ENCODE measurements around the gene PDE3A. TPM values are rescaled to one million over a fixed set of nuclear protein-coding genes. Genes with fewer than 3 reads are reported as not detected.

Gene PDE3A
- total and polyA plus RNA-seq, 2 of the 4 experiments (the other 2 are of a cell fraction) = 0.09 to 0.18 TPM

DNA sequence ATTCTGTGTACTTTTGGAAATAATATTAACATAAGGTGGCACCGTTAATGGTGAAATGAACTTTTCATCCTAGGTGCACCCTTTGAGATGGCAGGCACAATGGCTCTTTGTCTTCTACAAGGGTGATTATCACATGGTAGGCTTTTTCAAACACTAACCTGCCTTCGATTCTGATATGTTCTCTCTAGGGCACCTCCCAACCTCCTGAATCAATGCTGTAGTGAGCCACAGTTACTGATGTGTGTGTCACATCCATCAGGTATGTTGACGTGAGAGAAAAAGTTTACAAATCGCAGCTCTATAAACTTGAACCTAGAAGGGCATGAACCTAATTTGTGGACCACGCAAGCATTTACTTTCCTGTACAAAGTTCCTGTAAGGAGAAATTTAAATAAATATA, 25.4 kb downstream of the PDE3A start:
- H2BK20ac ChIP-seq (ENCODE audit: low read depth, low read length) = no peak overlapping the region
- H3K14ac ChIP-seq (replicated peaks; ENCODE audit: low read depth, low read length) = no peak overlapping the region
- no peak overlapping the region for H2AK5ac ChIP-seq (ENCODE audit: low read depth, low read length)
- no peak overlapping the region for H2BK5ac ChIP-seq (ENCODE audit: low read depth, low read length, poor library complexity, severe bottlenecking)
- 0 out of 2 replicates have a peak, but pooled peaks cover 2% of the 10 kb centered on the region for H3K36me3 ChIP-seq (ENCODE audit: control insufficient read depth, insufficient read depth, low read length)
- ChIA-PET POLR2A (ENCODE audit: unreplicated experiment) (no interaction called here), CTCF (no interaction called here)
- H4K8ac ChIP-seq (ENCODE audit: low read depth in 2 of 2, low read length in 2 of 2) = no peak overlapping the region
- no peak overlapping the region for H2AK9ac ChIP-seq (replicated peaks; ENCODE audit: low read depth, low read length, poor library complexity)
- H2BK15ac ChIP-seq (ENCODE audit: low read depth, low read length) = no peak overlapping the region
- H4K5ac ChIP-seq (ENCODE audit: low read depth, low read length) = no peak overlapping the region
- dilution Hi-C loops (cut with HindIII; ENCODE audit: low sequenced_read_pairs, unreplicated experiment) = no loop called here
- no peak overlapping the region for H3K23ac ChIP-seq (ENCODE audit: low read depth, low read length)
- no peaks in the 10 kb centered on the region for H4K20me1 ChIP-seq (ENCODE audit: insufficient read depth, low read length)
- TF ChIP-seq MAFK (IDR thresholded peaks at IDR 0.05; ENCODE audit: low read depth, low read length) (no peak), POLR2A (IDR thresholded peaks at IDR 0.05; ENCODE audit: low read depth, low read length) (no peak), MXI1 (IDR thresholded peaks at IDR 0.05; ENCODE audit: borderline replicate concordance, low read depth, low read length) (no peak), SMC3 (IDR thresholded peaks at IDR 0.05; ENCODE audit: low read depth, low read length) (no peak), RFX5 (IDR thresholded peaks at IDR 0.05; ENCODE audit: low read depth, low read length) (no peak), FOS (IDR thresholded peaks at IDR 0.05; ENCODE audit: low read depth, low read length) (no peak), CHD1 (IDR thresholded peaks at IDR 0.05; ENCODE audit: low read depth, low read length) (no peak), CEBPB (IDR thresholded peaks at IDR 0.05; ENCODE audit: low read depth, low read length) (no peak), NFE2L2 (IDR thresholded peaks at IDR 0.05; ENCODE audit: low read depth, low read length) (no peak), RCOR1 (IDR thresholded peaks at IDR 0.05; ENCODE audit: insufficient replicate concordance, low read length) (no peak), RAD21 (IDR thresholded peaks at IDR 0.05; ENCODE audit: low read length) (no peak), CTCF (conservative IDR thresholded peaks at IDR 0.05; ENCODE audit: low read depth, low read length) (no peak), MAZ (IDR thresholded peaks at IDR 0.05; ENCODE audit: borderline replicate concordance, low read depth, low read length) (no peak)
- TF ChIP-seq, protein P1, sequence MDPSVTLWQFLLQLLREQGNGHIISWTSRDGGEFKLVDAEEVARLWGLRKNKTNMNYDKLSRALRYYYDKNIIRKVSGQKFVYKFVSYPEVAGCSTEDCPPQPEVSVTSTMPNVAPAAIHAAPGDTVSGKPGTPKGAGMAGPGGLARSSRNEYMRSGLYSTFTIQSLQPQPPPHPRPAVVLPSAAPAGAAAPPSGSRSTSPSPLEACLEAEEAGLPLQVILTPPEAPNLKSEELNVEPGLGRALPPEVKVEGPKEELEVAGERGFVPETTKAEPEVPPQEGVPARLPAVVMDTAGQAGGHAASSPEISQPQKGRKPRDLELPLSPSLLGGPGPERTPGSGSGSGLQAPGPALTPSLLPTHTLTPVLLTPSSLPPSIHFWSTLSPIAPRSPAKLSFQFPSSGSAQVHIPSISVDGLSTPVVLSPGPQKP (IDR thresholded peaks at IDR 0.05; ENCODE audit: borderline replicate concordance, low read depth, low read length) = no peak
- TF ChIP-seq, protein P2, sequence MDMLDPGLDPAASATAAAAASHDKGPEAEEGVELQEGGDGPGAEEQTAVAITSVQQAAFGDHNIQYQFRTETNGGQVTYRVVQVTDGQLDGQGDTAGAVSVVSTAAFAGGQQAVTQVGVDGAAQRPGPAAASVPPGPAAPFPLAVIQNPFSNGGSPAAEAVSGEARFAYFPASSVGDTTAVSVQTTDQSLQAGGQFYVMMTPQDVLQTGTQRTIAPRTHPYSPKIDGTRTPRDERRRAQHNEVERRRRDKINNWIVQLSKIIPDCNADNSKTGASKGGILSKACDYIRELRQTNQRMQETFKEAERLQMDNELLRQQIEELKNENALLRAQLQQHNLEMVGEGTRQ (IDR thresholded peaks at IDR 0.05; ENCODE audit: low read depth, low read length) = no peak
- H3K4ac ChIP-seq (ENCODE audit: low read depth, low read length) = no peak overlapping the region
- H3K79me1 ChIP-seq (ENCODE audit: low read depth in 1 of 2, low read length in 2 of 2) = no peaks in the 10 kb centered on the region; a peak in 1 of 4 replicates
- no peak overlapping the region for H3K56ac ChIP-seq (ENCODE audit: extremely low read depth, insufficient read depth, low read length)
- H3K27ac ChIP-seq (ENCODE audit: insufficient read depth, low read length) = no peak overlapping the region
- H3K9me1 ChIP-seq (ENCODE audit: insufficient read depth, low read length) = no peaks in the 10 kb centered on the region; the same call in 1 of the 2 replicates
- no peak overlapping the region for H2AFZ ChIP-seq (replicated peaks; ENCODE audit: low read length, poor library complexity)
- DNase-seq = no peak
- H3K9me3 ChIP-seq (ENCODE audit: control insufficient read depth, insufficient read depth, low read length) = no peaks in the 10 kb centered on the region
- H3K27me3 ChIP-seq (ENCODE audit: control insufficient read depth, insufficient read depth, low read length) = no peaks in the 10 kb centered on the region
- no peaks in the 10 kb centered on the region for H3K4me1 ChIP-seq (ENCODE audit: control insufficient read depth, insufficient read depth, low read length)
- BruUV-seq (replicated peaks) = no TSS peak
- ATAC-seq (ENCODE audit: low read depth) = no peak
- WGBS, 2 experiments (ENCODE audit: extremely low coverage in 2 of 2, insufficient read length in 1 of 2) = no CpG with 5 or more reads among the region's 5 CpGs
- no peak overlapping the region for H3K4me2 ChIP-seq (ENCODE audit: low read depth, low read length)
- no peak overlapping the region for H4K91ac ChIP-seq (ENCODE audit: insufficient read depth, low read depth, low read length)
- intact Hi-C loops (cut with micrococcal nuclease) = no loop called here
- in situ Hi-C loops (cut with MboI; ENCODE audit: low sequenced_read_pairs) = no loop called here
- H3K18ac ChIP-seq (ENCODE audit: low read depth, low read length) = no peak overlapping the region
- H2BK120ac ChIP-seq (ENCODE audit: low read depth, low read length) = no peak overlapping the region
- H3K4me3 ChIP-seq (ENCODE audit: insufficient read depth, low read depth, low read length) = no peak overlapping the region
- H3K9ac ChIP-seq (ENCODE audit: low read depth, low read length) = no peak overlapping the region

All from IMR-90 (cell line).